ENCODE results near the gene DGUOK. TPM values are rescaled to one million over a fixed set of nuclear protein-coding genes. Genes with fewer than 3 reads are reported as not detected.

Gene DGUOK
- total RNA-seq, 1 experiment from 2014 or later: 100 TPM

- intact Hi-C loops (cut with micrococcal nuclease): no loop called here
- POLR2A ChIA-PET: no interaction called here
- Histone ChIP-seq H3K9me3 (ENCODE audit: control insufficient read depth in 1 of 2, insufficient read depth in 1 of 2, low read depth in 1 of 2, low read length in 2 of 2) (no peaks in the 10 kb centered on the region), H3K4me2 (ENCODE audit: low read length) (no peak overlapping the region), H2AFZ (ENCODE audit: low read depth, low read length, poor library complexity, severe bottlenecking) (no peak overlapping the region), H3K4me1 (ENCODE audit: control insufficient read depth in 1 of 2, insufficient read depth in 2 of 2, low read length in 2 of 2) (no peaks in the 10 kb centered on the region), H3K9me2 (ENCODE audit: insufficient read depth) (no peaks in the 10 kb centered on the region), H3K27me3 (ENCODE audit: insufficient read depth, low read length) (no peaks in the 10 kb centered on the region), H4K20me1 (ENCODE audit: insufficient read depth) (no peaks in the 10 kb centered on the region), H3K4me3 (replicated peaks in 1 of 2; ENCODE audit: low read depth in 1 of 2, low read length in 2 of 2) (no peak overlapping the region), H3K27ac (ENCODE audit: low read depth, low read length) (no peak overlapping the region), H3K9ac (ENCODE audit: low read length) (no peak overlapping the region), H3K79me2 (ENCODE audit: insufficient read depth, low read length) (no peaks in the 10 kb centered on the region), H3K36me3 (ENCODE audit: control insufficient read depth in 1 of 2, insufficient read depth in 2 of 2, low read length in 2 of 2) (no peaks in the 10 kb centered on the region)
- ATAC-seq (no peak), DNase-seq (ENCODE audit: low read depth, low spot score) (no peak)
- RAD21 ChIA-PET (ENCODE audit: low non-redundant PET in 1 of 2, low total read pairs in 2 of 2, uncharacterized antibody in 2 of 2, unreplicated experiment in 2 of 2): no interaction called here
- BruUV-seq (replicated peaks): no TSS peak
- CTCF ChIA-PET: interaction anchor here (1.2 kb wide), 1 partner anchor 8 kb away, joined by 3 read pairs; no protein-coding TSS in a partner anchor
- TF ChIP-seq POLR2A (IDR thresholded peaks at IDR 0.05; ENCODE audit: borderline replicate concordance, extremely low read depth, insufficient read depth, insufficient read length): no peak
- TF ChIP-seq EZH2 (IDR thresholded peaks at IDR 0.05): no peak
- TF ChIP-seq, protein P1, sequence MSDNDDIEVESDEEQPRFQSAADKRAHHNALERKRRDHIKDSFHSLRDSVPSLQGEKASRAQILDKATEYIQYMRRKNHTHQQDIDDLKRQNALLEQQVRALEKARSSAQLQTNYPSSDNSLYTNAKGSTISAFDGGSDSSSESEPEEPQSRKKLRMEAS (IDR thresholded peaks at IDR 0.05): no peak
- no peak for TF ChIP-seq CBX3 (IDR thresholded peaks at IDR 0.05; ENCODE audit: low read depth)
- TF ChIP-seq CEBPB (IDR thresholded peaks at IDR 0.05; ENCODE audit: low read depth): no peak
- no peak for TF ChIP-seq REST (IDR thresholded peaks at IDR 0.05; ENCODE audit: low read depth)
- no peak for TF ChIP-seq POLR2AphosphoS5 (IDR thresholded peaks at IDR 0.05; ENCODE audit: low read depth, low read length)
- TF ChIP-seq, protein P2, sequence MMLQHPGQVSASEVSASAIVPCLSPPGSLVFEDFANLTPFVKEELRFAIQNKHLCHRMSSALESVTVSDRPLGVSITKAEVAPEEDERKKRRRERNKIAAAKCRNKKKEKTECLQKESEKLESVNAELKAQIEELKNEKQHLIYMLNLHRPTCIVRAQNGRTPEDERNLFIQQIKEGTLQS (IDR thresholded peaks at IDR 0.05): no peak
Measured at GRCh38 chr2:73899801-73900336, 26.8 kb upstream of the DGUOK start.

Data from HCT116 (cell line).